GM21390 (cell line): ENCODE data around the gene ADAMTS15.

Experiments used
- ATAC-seq: cut with Tn5 transposase; IDR thresholded peaks from one replicate; pipeline ENCODE4 v1.9.1; 2021; ENCODE audit not compliant: unreplicated experiment

The ADAMTS15 gene, protein sequence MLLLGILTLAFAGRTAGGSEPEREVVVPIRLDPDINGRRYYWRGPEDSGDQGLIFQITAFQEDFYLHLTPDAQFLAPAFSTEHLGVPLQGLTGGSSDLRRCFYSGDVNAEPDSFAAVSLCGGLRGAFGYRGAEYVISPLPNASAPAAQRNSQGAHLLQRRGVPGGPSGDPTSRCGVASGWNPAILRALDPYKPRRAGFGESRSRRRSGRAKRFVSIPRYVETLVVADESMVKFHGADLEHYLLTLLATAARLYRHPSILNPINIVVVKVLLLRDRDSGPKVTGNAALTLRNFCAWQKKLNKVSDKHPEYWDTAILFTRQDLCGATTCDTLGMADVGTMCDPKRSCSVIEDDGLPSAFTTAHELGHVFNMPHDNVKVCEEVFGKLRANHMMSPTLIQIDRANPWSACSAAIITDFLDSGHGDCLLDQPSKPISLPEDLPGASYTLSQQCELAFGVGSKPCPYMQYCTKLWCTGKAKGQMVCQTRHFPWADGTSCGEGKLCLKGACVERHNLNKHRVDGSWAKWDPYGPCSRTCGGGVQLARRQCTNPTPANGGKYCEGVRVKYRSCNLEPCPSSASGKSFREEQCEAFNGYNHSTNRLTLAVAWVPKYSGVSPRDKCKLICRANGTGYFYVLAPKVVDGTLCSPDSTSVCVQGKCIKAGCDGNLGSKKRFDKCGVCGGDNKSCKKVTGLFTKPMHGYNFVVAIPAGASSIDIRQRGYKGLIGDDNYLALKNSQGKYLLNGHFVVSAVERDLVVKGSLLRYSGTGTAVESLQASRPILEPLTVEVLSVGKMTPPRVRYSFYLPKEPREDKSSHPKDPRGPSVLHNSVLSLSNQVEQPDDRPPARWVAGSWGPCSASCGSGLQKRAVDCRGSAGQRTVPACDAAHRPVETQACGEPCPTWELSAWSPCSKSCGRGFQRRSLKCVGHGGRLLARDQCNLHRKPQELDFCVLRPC

GRCh38 chr11:130448416-130449309 lies at the start of gene ADAMTS15:
Gene ADAMTS15 (plus strand): TSS chr11:130448645. CDS start chr11:130448974, 329 bp downstream.
- ATAC-seq, result no peak

- no peak for ATAC-seq
Observed at GRCh38 chr11:130399196-130399595, 49.2 kb upstream of the ADAMTS15 start.

DNA sequence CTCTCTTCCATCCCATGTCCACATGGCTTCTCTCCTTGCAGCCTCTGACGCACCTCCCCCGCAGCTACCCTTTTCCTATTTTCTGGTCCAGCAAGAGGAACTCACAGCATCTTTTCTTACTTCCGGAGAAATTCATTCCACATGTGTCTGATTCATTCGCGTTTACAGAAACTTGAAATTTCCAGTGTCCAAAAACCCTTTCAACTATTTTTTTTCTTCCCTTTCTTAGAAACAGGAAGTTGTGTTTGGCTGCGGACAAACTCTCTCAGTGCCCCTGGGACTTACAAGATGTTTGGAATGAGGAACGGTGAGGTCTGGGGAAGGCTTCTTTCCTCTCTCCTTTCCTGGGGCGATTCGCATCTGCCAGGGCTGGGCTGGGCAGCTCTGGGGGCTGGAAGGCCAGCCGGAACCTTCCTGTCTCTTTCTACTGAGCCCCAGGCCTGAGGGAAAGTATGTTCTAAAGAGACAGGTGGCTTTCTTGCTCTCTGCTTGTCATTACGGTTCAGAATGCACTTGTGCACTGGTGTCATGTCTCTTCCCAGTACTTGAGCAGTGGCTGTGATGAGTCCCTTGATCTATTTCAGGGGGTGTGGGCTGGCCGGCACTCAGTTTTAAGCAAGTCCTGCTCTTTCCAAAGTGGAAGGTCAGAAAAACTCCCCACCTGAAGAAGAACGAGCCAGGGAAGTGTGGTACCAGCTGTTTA lies 47.5 kb upstream of the ADAMTS15 start:
- no peak for ATAC-seq

- no peak for ATAC-seq
Observed at GRCh38 chr11:130402570-130402969, 45.9 kb upstream of the ADAMTS15 start.

DNA sequence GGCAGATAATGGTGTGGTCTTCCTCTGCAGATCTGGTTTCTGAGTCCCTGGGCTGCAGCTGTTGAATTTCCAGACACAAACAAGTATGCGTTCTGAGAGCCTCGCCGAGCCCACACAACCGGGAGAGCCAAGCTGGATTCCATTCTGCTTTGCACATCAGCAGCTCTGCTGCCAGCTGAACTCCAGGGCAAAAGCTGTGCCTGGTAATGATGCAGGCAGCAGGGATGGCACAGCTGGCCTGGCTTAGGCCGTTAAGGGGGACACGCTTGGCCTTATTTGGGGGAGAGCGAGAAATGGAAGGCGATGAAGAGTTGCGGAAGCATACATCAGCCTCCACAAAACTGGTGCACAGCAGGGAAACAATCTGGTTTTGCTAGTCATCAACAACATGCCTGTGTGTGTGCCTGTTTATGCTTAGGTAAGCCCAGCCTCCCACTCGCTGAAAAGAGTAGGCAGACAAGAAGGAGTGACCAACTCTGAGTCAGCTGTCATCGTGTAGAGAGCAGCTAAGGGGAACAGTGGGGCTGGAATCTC lies 45.1 kb upstream of the ADAMTS15 start:
- ATAC-seq, result no peak

DNA sequence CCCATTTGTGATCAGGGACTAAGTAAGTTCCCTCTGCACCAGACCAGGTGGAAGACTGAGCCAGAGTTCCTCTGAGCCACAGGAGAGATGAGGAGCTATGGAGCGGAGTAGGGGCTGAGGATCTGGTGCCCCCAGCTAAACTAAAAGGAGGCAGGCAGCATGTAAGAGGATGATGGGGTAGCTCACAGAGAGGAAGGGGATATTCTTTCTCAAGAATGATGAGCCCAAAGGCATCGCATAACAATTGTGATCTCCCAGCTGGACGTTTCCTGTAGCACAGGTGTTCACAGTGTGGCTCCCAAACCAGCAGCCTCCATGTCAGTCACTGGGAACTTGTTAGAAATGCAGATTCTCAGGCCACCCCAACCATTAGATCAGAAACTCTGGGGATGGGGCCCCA lies 44.5 kb upstream of the ADAMTS15 start:
- no peak for ATAC-seq

- ATAC-seq, result no peak
Observed at GRCh38 chr11:130404727-130405126, 43.7 kb upstream of the ADAMTS15 start.

DNA sequence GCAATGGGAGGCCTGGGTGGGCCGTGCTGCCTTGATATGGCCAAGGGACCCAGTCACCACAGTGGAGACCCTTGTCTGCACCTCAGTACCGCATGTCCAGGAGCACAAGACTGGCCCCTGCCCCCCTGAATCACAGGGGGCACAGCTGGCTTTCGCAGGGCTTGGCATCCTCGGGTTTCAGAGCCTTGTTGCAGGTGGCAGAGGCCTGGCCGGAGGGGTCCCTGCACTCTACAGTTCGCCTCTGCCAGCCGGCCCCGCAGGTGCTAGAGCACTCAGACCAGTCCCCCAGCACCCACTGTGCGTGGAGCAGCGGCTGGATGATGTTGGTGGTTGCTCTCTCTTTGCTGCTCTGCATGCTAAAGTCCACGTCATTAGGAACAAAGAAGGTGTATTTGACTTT lies 43.0 kb upstream of the ADAMTS15 start:
- ATAC-seq, result no peak

GRCh38 chr11:130407978-130408377 lies 40.5 kb upstream of the ADAMTS15 start:
- no peak for ATAC-seq

DNA sequence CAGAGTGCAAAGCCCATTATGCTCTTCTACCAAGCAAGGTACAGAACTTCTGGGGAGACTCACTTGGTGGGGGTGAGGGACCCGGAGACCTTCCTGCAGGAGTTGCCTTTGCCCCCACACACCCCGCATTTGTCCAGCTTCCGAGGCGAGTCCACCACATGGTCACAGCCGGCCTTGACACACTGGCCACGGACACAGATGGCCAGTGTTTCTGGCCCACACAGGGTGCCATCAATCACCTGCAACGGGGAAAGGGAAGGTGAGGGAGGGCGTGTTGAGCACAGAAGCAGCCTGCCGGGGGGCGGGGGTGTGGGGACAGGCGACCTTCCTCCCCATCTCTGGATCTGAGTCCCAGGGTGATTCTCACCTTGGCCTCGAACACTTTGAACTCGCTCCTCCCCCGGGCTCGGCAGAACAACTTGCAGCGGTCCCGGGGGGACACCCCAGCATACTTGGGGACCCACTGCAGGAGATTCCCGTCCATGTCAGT lies 40.0 kb upstream of the ADAMTS15 start:
- no peak for ATAC-seq

GRCh38 chr11:130408901-130409300 lies 39.5 kb upstream of the ADAMTS15 start:
- no peak for ATAC-seq

GRCh38 chr11:130409594-130410388 lies 38.7 kb upstream of the ADAMTS15 start:
- no peak for ATAC-seq

- no peak for ATAC-seq
Observed at GRCh38 chr11:130411223-130411622, 37.2 kb upstream of the ADAMTS15 start.

GRCh38 chr11:130413405-130414106 lies 34.9 kb upstream of the ADAMTS15 start:
- no peak for ATAC-seq

DNA sequence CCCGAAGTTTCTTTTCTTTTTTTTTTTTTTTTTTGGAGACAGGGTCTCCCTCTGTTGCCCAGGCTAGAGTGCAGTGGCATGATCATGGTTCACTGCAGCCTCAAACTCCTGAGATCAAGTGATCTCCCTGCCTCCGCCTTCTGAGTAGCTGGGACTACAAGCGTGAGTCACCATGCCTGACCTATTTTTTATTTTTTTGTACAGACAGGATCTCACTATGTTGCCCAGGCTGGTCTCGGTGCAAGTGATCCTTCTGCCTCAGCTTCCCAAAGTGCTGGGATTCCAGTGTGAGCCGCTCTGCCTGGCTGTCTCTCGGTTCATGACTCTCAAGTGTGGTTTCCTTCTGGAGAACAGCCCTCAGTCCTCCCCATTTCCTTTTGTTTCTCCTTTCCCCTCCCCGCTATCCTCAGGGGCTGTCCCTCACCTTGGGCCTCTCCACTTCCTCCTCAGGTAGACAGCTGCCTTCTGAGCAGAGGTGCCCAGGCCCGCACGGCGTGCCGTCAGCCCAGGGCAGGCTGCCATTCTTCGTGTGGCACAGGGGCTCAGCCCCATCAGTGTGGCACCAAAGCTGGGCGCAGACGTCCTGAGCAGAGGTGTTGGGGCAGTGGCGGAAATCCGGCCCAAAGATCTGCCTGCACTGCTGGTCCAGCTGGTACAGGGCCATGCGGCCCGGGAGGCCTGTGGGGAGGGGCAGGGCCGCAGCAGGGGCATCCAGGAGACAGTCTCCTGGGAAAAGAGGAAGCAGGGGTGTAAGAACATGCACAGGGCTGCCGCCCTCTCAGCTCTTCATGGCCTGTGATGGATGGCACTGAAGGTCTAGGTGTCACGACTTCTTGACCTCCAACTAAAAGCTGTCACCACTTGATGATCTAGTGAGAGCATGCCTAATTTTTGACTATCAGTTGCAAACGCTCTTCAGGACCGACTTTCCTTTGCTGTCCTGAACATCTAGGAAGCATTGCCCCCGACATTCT lies 34.1 kb upstream of the ADAMTS15 start:
- no peak for ATAC-seq

GRCh38 chr11:130415731-130416529 lies 32.5 kb upstream of the ADAMTS15 start:
- ATAC-seq, result no peak
